ENCODE results near the gene ACOT7.
"Not testable (repeated sequence)": the region's sequence is repeated elsewhere in the genome, so short reads cannot be mapped to it uniquely, and the experiment has no call there.

ACOT7 gene

DNA sequence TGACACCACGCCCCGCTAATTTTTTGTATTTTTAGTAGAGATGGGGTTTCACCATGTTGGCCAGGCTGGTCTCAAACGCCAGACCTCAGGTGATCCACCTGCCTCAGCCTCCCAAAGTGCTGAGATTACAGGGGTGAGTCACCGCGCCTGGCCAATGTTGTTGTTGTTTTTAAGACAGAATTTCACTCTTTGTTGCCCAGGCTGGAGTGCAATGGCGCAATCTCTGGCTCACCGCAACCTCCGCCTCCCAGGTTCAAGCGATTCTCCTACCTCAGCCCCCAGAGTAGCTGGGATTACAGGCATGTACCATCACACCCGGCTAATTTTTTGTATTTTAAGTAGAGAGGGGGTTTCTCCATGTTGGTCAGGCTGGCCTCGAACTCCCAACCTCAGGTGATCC lies 173.9 kb downstream of the ACOT7 start:
- DNase-seq = not testable (repeated sequence)

DNA sequence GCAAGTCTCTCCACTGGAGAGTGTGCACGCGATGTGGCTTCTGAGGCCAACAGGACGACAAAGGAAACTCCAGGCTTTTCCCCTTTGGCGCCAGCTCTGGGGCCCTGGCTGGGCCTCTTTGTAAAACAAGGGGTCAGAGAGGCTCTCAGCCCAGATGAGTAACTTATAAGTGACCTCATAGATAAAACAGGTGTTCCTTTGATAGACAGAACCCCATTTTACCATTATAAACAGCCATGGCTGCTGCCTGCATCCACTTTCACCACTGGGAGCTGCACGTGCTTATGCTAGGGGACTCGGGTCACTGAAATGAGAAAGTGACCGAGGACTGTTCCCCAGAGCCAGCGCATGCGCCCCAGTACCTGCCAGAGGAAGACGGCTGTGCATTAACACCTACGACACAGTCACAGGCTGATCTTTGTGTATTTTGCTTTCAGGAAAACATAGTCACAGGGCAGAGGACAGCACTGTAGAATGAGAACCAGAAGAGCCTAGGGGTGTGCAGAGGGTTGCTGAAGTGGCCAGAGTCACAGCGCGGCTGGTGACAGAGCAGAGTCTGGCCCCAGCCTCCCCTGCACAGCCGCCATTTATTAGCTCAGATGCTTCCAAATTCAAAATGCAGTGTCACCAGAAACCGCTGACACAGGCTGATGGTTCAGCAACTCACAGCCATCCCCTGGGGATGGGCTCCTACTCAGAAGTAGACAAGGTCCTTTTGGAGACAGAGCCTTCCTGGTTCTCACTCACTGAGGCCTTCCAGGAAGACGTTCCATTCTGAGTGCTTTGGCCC lies 175.0 kb downstream of the ACOT7 start:
- DNase-seq = no peak
